OCI-LY1 (cell line): ENCODE results near the gene SLU7.

Experiments used
- H2AFZ ChIP-seq: fragments of 200-600 bp; sonication (generic), shearing (Covaris generic); 2 replicates; pipeline ENCODE4 v1.6.0; 2014; ENCODE audit warnings: antibody characterized with exemption, mild to moderate bottlenecking, low read length
- H3F3A ChIP-seq: fragments of 200-600 bp; sonication (generic), shearing (Covaris generic); 2 replicates; pipeline ENCODE4 v1.6.0; 2014; ENCODE audit warnings: mild to moderate bottlenecking, antibody characterized with exemption, low read length, moderate library complexity; ENCODE audit not compliant: insufficient read depth
- H3K27ac ChIP-seq: fragments of 200-600 bp; sonication (generic); 2 replicates; pipeline ENCODE4 v1.5.1; 2014; ENCODE audit warnings: low read length, mixed run types, mild to moderate bottlenecking, low read depth; ENCODE audit not compliant: poor library complexity, severe bottlenecking
- H3K27me3 ChIP-seq: fragments of 200-600 bp; sonication (generic); 2 replicates; pipeline ENCODE4 v1.6.0; 2014; ENCODE audit warnings: antibody characterized with exemption, mild to moderate bottlenecking, low read length, moderate library complexity; ENCODE audit not compliant: insufficient read depth
- H3K36me3 ChIP-seq: fragments of 200-600 bp; sonication (generic); 2 replicates; pipeline ENCODE4 v1.6.1; 2014; ENCODE audit warnings: mild to moderate bottlenecking, antibody characterized with exemption, low read length, moderate library complexity, mixed read lengths; ENCODE audit not compliant: insufficient read depth
- H3K4me1 ChIP-seq: fragments of 200-600 bp; sonication (generic); 2 replicates; pipeline ENCODE4 v1.5.1; 2014; ENCODE audit warnings: mild to moderate bottlenecking, low read length, moderate library complexity; ENCODE audit not compliant: insufficient read depth, severe bottlenecking
- H3K4me2 ChIP-seq: fragments of 200-600 bp; sonication (generic), shearing (Covaris generic); 2 replicates; pipeline ENCODE4 v1.6.1; 2014; ENCODE audit warnings: low read length
- H3K4me3 ChIP-seq: fragments of 200-600 bp; sonication (generic); 2 replicates; pipeline ENCODE4 v1.5.1; 2014; ENCODE audit warnings: low read length, low read depth, mild to moderate bottlenecking, mixed read lengths; ENCODE audit not compliant: poor library complexity, severe bottlenecking
- H3K79me2 ChIP-seq: fragments of 200-600 bp; shearing (Covaris generic); 2 replicates; pipeline ENCODE4 v1.6.1; 2016; ENCODE audit warnings: mixed run types, low read length, mixed read lengths; ENCODE audit not compliant: insufficient read depth
- H3K9ac ChIP-seq: fragments of 200-600 bp; sonication (generic), shearing (Covaris generic); 2 replicates; pipeline ENCODE4 v1.6.1; 2014; ENCODE audit warnings: mild to moderate bottlenecking, low read length, mixed read lengths
- H3K9me2 ChIP-seq: fragments of 200-600 bp; sonication (generic), shearing (Covaris generic); 2 replicates; pipeline ENCODE4 v1.6.1; 2014; ENCODE audit warnings: low read depth, mild to moderate bottlenecking, low read length, mixed read lengths
- H3K9me3 ChIP-seq: fragments of 200-600 bp; shearing (Covaris generic); 2 replicates; pipeline ENCODE4 v1.6.1; 2014; ENCODE audit warnings: low read length, mixed read lengths
- H4K20me1 ChIP-seq: fragments of 200-600 bp; sonication (generic), shearing (Covaris generic); 2 replicates; pipeline ENCODE4 v1.6.0; 2016; ENCODE audit warnings: mild to moderate bottlenecking, low read length; ENCODE audit not compliant: insufficient read depth
- CTCF ChIP-seq: fragments of 200-600 bp; sonication (generic), shearing (Covaris generic); IDR thresholded peaks from 2 replicates; pipeline ENCODE4 v1.5.1; 2017; ENCODE audit warnings: mild to moderate bottlenecking, antibody characterized with exemption, low read length, moderate library complexity, mixed read lengths
- EZH2 ChIP-seq: fragments of 200-600 bp; sonication (generic), shearing (Covaris generic); IDR thresholded peaks from 2 replicates; pipeline ENCODE4 v1.8.0; 2017; ENCODE audit warnings: borderline replicate concordance, mixed run types, mild to moderate bottlenecking, antibody characterized with exemption, low read length, moderate library complexity, mixed read lengths

The SLU7 gene

GRCh38 chr5:160370713-160371034, 48.2 kb downstream of the SLU7 start:
- no peak overlapping the region for H3K4me3 ChIP-seq
- no peak overlapping the region for H3K27ac ChIP-seq
- no peak overlapping the region for H2AFZ ChIP-seq
- no peaks in the 10 kb centered on the region for H3K9me2 ChIP-seq
- H3K36me3 ChIP-seq: no peaks in the 10 kb centered on the region
- H3K9ac ChIP-seq: no peak overlapping the region
- H3K79me2 ChIP-seq: no peaks in the 10 kb centered on the region
- TF ChIP-seq EZH2 (no peak), CTCF (no peak)
- peak overlapping the region; percentile 43; the same call in 1 of the 2 replicates for H3K4me2 ChIP-seq
- no peaks in the 10 kb centered on the region for H3K27me3 ChIP-seq
- H4K20me1 ChIP-seq: no peaks in the 10 kb centered on the region
- H3K9me3 ChIP-seq: no peaks in the 10 kb centered on the region
- H3K4me1 ChIP-seq: no peaks in the 10 kb centered on the region
- no peaks in the 10 kb centered on the region for H3F3A ChIP-seq

GRCh38 chr5:160369990-160370712, 48.7 kb downstream of the SLU7 start, which contains the start of gene C1QTNF2:
Gene C1QTNF2, minus strand, starts transcription at chr5:160370626. Its CDS starts 15,615 bp downstream, at chr5:160355011.
- H3K36me3 ChIP-seq: no peaks in the 10 kb centered on the region
- no peak within 1 kb of the TSS for H2AFZ ChIP-seq
- H3K4me1 ChIP-seq: no peaks in the 10 kb centered on the region
- peak within 1 kb of the TSS; percentile 5 for H3K4me3 ChIP-seq
- no peak within 1 kb of the TSS for H3K9ac ChIP-seq
- H3K79me2 ChIP-seq: no peaks in the 10 kb centered on the region
- no peaks in the 10 kb centered on the region for H3K27me3 ChIP-seq
- H3K4me2 ChIP-seq: peak within 1 kb of the TSS; percentile 43
- TF ChIP-seq EZH2 (no peak), CTCF (no peak)
- H3K9me2 ChIP-seq: no peaks in the 10 kb centered on the region
- no peak within 1 kb of the TSS for H3K27ac ChIP-seq
- H3K9me3 ChIP-seq: no peaks in the 10 kb centered on the region
- H4K20me1 ChIP-seq: no peaks in the 10 kb centered on the region
- no peaks in the 10 kb centered on the region for H3F3A ChIP-seq

- no peaks in the 10 kb centered on the region for H3K4me1 ChIP-seq
- no peak overlapping the region for H3K4me3 ChIP-seq
- no peak overlapping the region for H3K4me2 ChIP-seq
- no peaks in the 10 kb centered on the region for H4K20me1 ChIP-seq
- H3K36me3 ChIP-seq: no peaks in the 10 kb centered on the region
- H3K9me3 ChIP-seq: no peaks in the 10 kb centered on the region
- no peak overlapping the region for H2AFZ ChIP-seq
- no peak overlapping the region for H3K9ac ChIP-seq
- H3F3A ChIP-seq: no peaks in the 10 kb centered on the region
- H3K27ac ChIP-seq: no peak overlapping the region
- no peaks in the 10 kb centered on the region for H3K9me2 ChIP-seq
- no peak for TF ChIP-seq CTCF
- TF ChIP-seq EZH2: no peak
- no peaks in the 10 kb centered on the region for H3K27me3 ChIP-seq
- no peaks in the 10 kb centered on the region for H3K79me2 ChIP-seq
Measured at GRCh38 chr5:160367885-160368284, 51.0 kb downstream of the SLU7 start.
